Upper lobe of right lung (tissue), 1 donor: ENCODE measurements around the gene ADAMTS18. TPM values are rescaled to one million over a fixed set of nuclear protein-coding genes. Genes with fewer than 3 reads are reported as not detected.
"Not testable (repeated sequence)": the region's sequence is repeated elsewhere in the genome, so short reads cannot be mapped to it uniquely, and the experiment has no call there.

Source experiments
- ATAC-seq: fragments of 200-7000 bp; cut with Tn5 transposase; one replicate; pipeline ENCODE4 v1.9.1; 2020; ENCODE audit warnings: mild to moderate bottlenecking, moderate library complexity
- DNase-seq: peaks from one replicate; pipeline ENCODE4 v3.0.0-alpha.2; 2020
- H3K27ac ChIP-seq: fragments of 200-600 bp; one replicate; pipeline ENCODE4 v1.8.0; 2022
- H3K27me3 ChIP-seq: fragments of 200-600 bp; one replicate; pipeline ENCODE4 v1.8.0; 2022; ENCODE audit warnings: mild to moderate bottlenecking
- H3K36me3 ChIP-seq: fragments of 200-600 bp; one replicate; pipeline ENCODE4 v1.8.0; 2022
- H3K4me1 ChIP-seq: fragments of 200-600 bp; one replicate; pipeline ENCODE4 v1.8.0; 2022
- H3K4me3 ChIP-seq: fragments of 200-600 bp; one replicate; pipeline ENCODE4 v1.8.0; 2022; ENCODE audit warnings: mild to moderate bottlenecking
- H3K9me3 ChIP-seq: fragments of 200-600 bp; one replicate; pipeline ENCODE4 v1.8.0; 2022
- CTCF ChIP-seq: fragments of 200-600 bp; IDR thresholded peaks from one replicate; pipeline ENCODE4 v1.8.0; 2022; ENCODE audit warnings: antibody characterized with exemption
- intact Hi-C: fragments of 100-400 bp; cut with DNase I; formaldehyde crosslinking; loops from one replicate; pipeline ENCODE4 v1.11.0; 2022
- total RNA-seq: library from RNA; stranded (reverse); fragmentation: NEBNext Ultra II Directional; extraction: Animal tissue kit (Norgen Biotek cat#: 25700); gene quantifications from one replicate; pipeline ENCODE4 v1.2.1, GENCODE V29; 2021
- donor health status: DM: no; HTN: yes; CAD: no; lungs with severe emphysema.

ADAMTS18 gene
- total RNA-seq, 1 donor from 2014 or later = 0.46 TPM

- H3K27me3 ChIP-seq = no peaks in the 10 kb centered on the region
- no peaks in the 10 kb centered on the region for H3K36me3 ChIP-seq
- no peak overlapping the region for H3K27ac ChIP-seq
- no peak for DNase-seq
- no peak for ATAC-seq
- no peaks in the 10 kb centered on the region for H3K4me1 ChIP-seq
- intact Hi-C loops = no loop called here
- no peaks in the 10 kb centered on the region for H3K9me3 ChIP-seq
- TF ChIP-seq CTCF = no peak
- H3K4me3 ChIP-seq = no peak overlapping the region
Measured at GRCh38 chr16:77273815-77274214, 161.0 kb downstream of the ADAMTS18 start.

GRCh38 chr16:77271532-77272426 is 163.1 kb downstream of the ADAMTS18 start:
- Histone ChIP-seq H3K27ac (no peak overlapping the region), H3K27me3 (no peaks in the 10 kb centered on the region), H3K4me3 (no peak overlapping the region), H3K4me1 (no peaks in the 10 kb centered on the region), H3K9me3 (no peaks in the 10 kb centered on the region), H3K36me3 (no peaks in the 10 kb centered on the region)
- ATAC-seq = no peak
- TF ChIP-seq CTCF = no peak
- no peak for DNase-seq
- intact Hi-C loops = no loop called here

- intact Hi-C loops, ATAC-seq, H3K9me3 ChIP-seq: not testable (repeated sequence)
Measured at GRCh38 chr16:77266185-77266584, 168.6 kb downstream of the ADAMTS18 start.

GRCh38 chr16:77262971-77263370 is 171.9 kb downstream of the ADAMTS18 start:
- intact Hi-C loops = no loop called here
- no peaks in the 10 kb centered on the region for H3K27me3 ChIP-seq
- H3K27ac ChIP-seq = no peak overlapping the region
- DNase-seq (no peak), ATAC-seq (no peak)
- H3K9me3 ChIP-seq = no peaks in the 10 kb centered on the region
- no peak overlapping the region for H3K4me3 ChIP-seq
- no peaks in the 10 kb centered on the region for H3K36me3 ChIP-seq
- TF ChIP-seq CTCF = no peak
- H3K4me1 ChIP-seq = no peaks in the 10 kb centered on the region

More at GRCh38 chr16:77266185-77266584, 168.6 kb downstream of the ADAMTS18 start:
- DNase-seq, H3K36me3 ChIP-seq, H3K27me3 ChIP-seq, H3K4me3 ChIP-seq, H3K27ac ChIP-seq, H3K4me1 ChIP-seq: not testable (repeated sequence)

GRCh38 chr16:77250400-77250799 is 184.4 kb downstream of the ADAMTS18 start:
- intact Hi-C loops = no loop called here
- Histone ChIP-seq H3K36me3 (no peaks in the 10 kb centered on the region), H3K4me3 (no peak overlapping the region), H3K27me3 (no peaks in the 10 kb centered on the region), H3K4me1 (no peaks in the 10 kb centered on the region), H3K9me3 (no peaks in the 10 kb centered on the region), H3K27ac (no peak overlapping the region)
- ATAC-seq (no peak), DNase-seq (no peak)
- no peak for TF ChIP-seq CTCF

GRCh38 chr16:77246150-77246549 is 188.7 kb downstream of the ADAMTS18 start:
- TF ChIP-seq CTCF = no peak
- peak; percentile 64 for ATAC-seq
- H3K27me3 ChIP-seq = no peaks in the 10 kb centered on the region
- no peak for DNase-seq
- no peaks in the 10 kb centered on the region for H3K36me3 ChIP-seq
- H3K4me3 ChIP-seq = no peak overlapping the region
- no peak overlapping the region for H3K27ac ChIP-seq
- no peaks in the 10 kb centered on the region for H3K9me3 ChIP-seq
- no peaks in the 10 kb centered on the region for H3K4me1 ChIP-seq
- intact Hi-C loops = no loop called here

- H3K27ac ChIP-seq, intact Hi-C loops: not testable (repeated sequence)
Measured at GRCh38 chr16:77242471-77242870, 192.4 kb downstream of the ADAMTS18 start.

More at GRCh38 chr16:77242471-77242870, 192.4 kb downstream of the ADAMTS18 start:
- not testable (repeated sequence) for H3K9me3 ChIP-seq, ATAC-seq, H3K4me1 ChIP-seq, H3K36me3 ChIP-seq, DNase-seq, H3K27me3 ChIP-seq, H3K4me3 ChIP-seq
